IMR-90 (cell line): ENCODE data around the gene CENPX.

Experiments used
- CTCF ChIP-seq: conservative IDR thresholded peaks from 2 replicates; pipeline ENCODE4 v1.5.1; 2012; ENCODE audit warnings: mild to moderate bottlenecking, low read depth, low read length, improper control_type of control experiment
- ELK1 ChIP-seq: fragments of 150-350 bp; IDR thresholded peaks from 2 replicates; pipeline ENCODE4 v1.6.1; 2016; ENCODE audit warnings: low read depth, mild to moderate bottlenecking, low read length, moderate library complexity, borderline replicate concordance
- RAD21 ChIP-seq: IDR thresholded peaks from 2 replicates; pipeline ENCODE4 v1.6.1; 2012; ENCODE audit warnings: low read length, improper control_type of control experiment
- RCOR1 ChIP-seq: IDR thresholded peaks from 2 replicates; pipeline ENCODE4 v1.6.1; 2012; ENCODE audit warnings: mild to moderate bottlenecking, low read length, improper control_type of control experiment; ENCODE audit not compliant: insufficient replicate concordance
- RFX5 ChIP-seq: IDR thresholded peaks from 2 replicates; pipeline ENCODE4 v1.8.0; 2012; ENCODE audit warnings: low read depth, mild to moderate bottlenecking, low read length, moderate library complexity

- no peak for TF ChIP-seq CTCF
- no peak for TF ChIP-seq RFX5
- TF ChIP-seq RCOR1 = no peak
- TF ChIP-seq ELK1 = no peak
- TF ChIP-seq RAD21 = no peak
Measured at GRCh38 chr17:82028966-82029365, 6.3 kb upstream of the CENPX start.
